ENCODE results near the gene SLC4A1AP. TPM values are rescaled to one million over a fixed set of nuclear protein-coding genes. Genes with fewer than 3 reads are reported as not detected.

Gene SLC4A1AP
- total RNA-seq, 4 donors from 2014 or later = 15.6 to 25.0 (median 22.1) TPM

GRCh38 chr2:27711804-27712203 lies 48.1 kb downstream of the SLC4A1AP start:
- H3K4me3 ChIP-seq (ENCODE audit: low read depth, poor library complexity, severe bottlenecking) = no peak overlapping the region
- intact Hi-C loops (cut with DNase I; ENCODE audit: low total_unique reads) = no loop called here
- WGBS, 2 donors = 60 to 80% methylated on average over 5 of the region's 5 CpGs
- TF ChIP-seq CTCF (IDR thresholded peaks at IDR 0.05) (no peak), POLR2A (IDR thresholded peaks at IDR 0.05) (no peak)
- peak in 1 of 2 donors; percentile 53 for DNase-seq (ENCODE audit: low spot score in 2 of 2)

- no peak overlapping the region for H3K4me3 ChIP-seq (ENCODE audit: low read depth, poor library complexity, severe bottlenecking)
- no peak for TF ChIP-seq CTCF (IDR thresholded peaks at IDR 0.05)
- TF ChIP-seq POLR2A (IDR thresholded peaks at IDR 0.05) = no peak
- DNase-seq (ENCODE audit: low spot score in 2 of 2) = no peak
- 87 to 90% methylated on average over 1 of the region's 1 CpG for WGBS, 2 donors
- intact Hi-C loops (cut with DNase I; ENCODE audit: low total_unique reads) = no loop called here
Observed at GRCh38 chr2:27712522-27712921, 48.8 kb downstream of the SLC4A1AP start.

DNA sequence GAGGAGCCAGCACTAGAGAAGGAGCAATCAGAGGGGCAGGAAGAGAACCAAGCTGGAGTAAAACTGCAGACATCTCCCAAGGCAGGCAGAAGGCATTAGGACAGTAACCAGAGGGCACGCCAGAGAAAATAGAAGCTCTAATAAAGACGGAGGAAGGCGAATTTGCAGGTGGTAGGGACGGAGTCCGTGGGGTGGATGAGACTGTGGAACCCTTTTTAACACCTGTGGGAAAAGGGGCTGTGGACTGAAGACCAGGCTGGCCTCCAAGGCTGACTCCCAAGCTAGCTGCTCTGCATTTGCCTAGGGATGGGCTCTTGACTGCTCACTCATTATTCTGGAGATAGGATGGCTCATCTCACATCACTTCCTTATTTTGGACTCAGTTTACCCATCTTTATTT lies 49.5 kb downstream of the SLC4A1AP start:
- TF ChIP-seq CTCF (IDR thresholded peaks at IDR 0.05) (no peak), POLR2A (IDR thresholded peaks at IDR 0.05) (no peak)
- 98 to 100% methylated on average over 5 of the region's 5 CpGs for WGBS, 2 donors
- peak in 1 of 2 donors; percentile 18 for DNase-seq (ENCODE audit: low spot score in 2 of 2)
- H3K4me3 ChIP-seq (ENCODE audit: low read depth, poor library complexity, severe bottlenecking) = no peak overlapping the region
- intact Hi-C loops (cut with DNase I; ENCODE audit: low total_unique reads) = no loop called here

- WGBS, 2 donors = 94 to 96% methylated on average over 8 of the region's 8 CpGs
- TF ChIP-seq CTCF (IDR thresholded peaks at IDR 0.05) = no peak
- TF ChIP-seq POLR2A (IDR thresholded peaks at IDR 0.05) = no peak
- peak in 1 of 2 donors; percentile 40 for DNase-seq (ENCODE audit: low spot score in 2 of 2)
- H3K4me3 ChIP-seq (ENCODE audit: low read depth, poor library complexity, severe bottlenecking) = no peak overlapping the region
- intact Hi-C loops (cut with DNase I; ENCODE audit: low total_unique reads) = no loop called here
Observed at GRCh38 chr2:27714053-27714452, 50.4 kb downstream of the SLC4A1AP start.

DNA sequence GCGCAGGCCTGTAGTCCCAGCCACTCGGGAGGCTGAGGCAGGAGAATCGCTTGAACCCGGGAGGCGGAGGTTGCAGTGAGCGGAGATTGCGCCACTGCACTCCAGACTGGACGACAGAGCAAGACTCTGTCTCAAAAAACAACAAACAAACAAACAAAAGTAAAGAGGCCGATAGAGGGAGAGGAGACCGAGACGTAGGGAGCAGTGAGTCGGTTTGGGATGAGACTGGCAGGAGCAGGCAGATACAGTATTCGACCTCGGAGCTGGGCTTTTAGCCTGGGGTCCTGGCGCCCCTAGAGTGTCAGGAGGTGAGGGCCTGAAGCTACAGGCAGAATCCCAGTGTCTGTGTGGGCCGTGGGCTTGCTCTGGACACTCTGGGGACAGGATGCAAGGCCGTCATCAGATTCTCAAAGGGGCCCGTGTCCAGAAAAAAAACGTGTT lies 51.2 kb downstream of the SLC4A1AP start:
- WGBS, 2 donors = 66 to 70% methylated on average over 18 to 19 of the region's 19 CpGs
- H3K4me3 ChIP-seq (ENCODE audit: low read depth, poor library complexity, severe bottlenecking) = no peak overlapping the region
- TF ChIP-seq CTCF (IDR thresholded peaks at IDR 0.05) (no peak), POLR2A (IDR thresholded peaks at IDR 0.05) (no peak)
- peak in 1 of 2 donors; percentile 81 for DNase-seq (ENCODE audit: low spot score in 2 of 2)
- intact Hi-C loops (cut with DNase I; ENCODE audit: low total_unique reads) = no loop called here

Data from lower leg skin (tissue), 4 donors.